HL-60 (cell line): ENCODE data around the gene ZNF697.

Experiments
- CTCF ChIP-seq: IDR thresholded peaks from one replicate; pipeline ENCODE4 v1.5.1; 2011; ENCODE audit warnings: low read length, control low read depth, inconsistent platforms; ENCODE audit not compliant: insufficient read depth
- GABPA ChIP-seq: IDR thresholded peaks from 2 replicates; pipeline ENCODE4 v1.6.1; 2012; ENCODE audit warnings: low read depth
- POLR2AphosphoS5 ChIP-seq: IDR thresholded peaks from 2 replicates; pipeline ENCODE4 v1.6.1; 2012; ENCODE audit warnings: low read depth

GRCh38 chr1:119590393-119590792 is 57.7 kb downstream of the ZNF697 start:
- no peak for TF ChIP-seq POLR2AphosphoS5
- TF ChIP-seq CTCF: no peak
- TF ChIP-seq GABPA: no peak
